PFSK-1 (cell line): ENCODE measurements around the gene LAMA3.

Source experiments
- FOXP2 ChIP-seq: optimal IDR thresholded peaks from 2 replicates; pipeline ENCODE3; 2011; ENCODE audit warnings: borderline replicate concordance, control low read depth, inconsistent platforms; ENCODE audit not compliant: insufficient read depth; ENCODE audit errors: extremely low read length, extremely low read depth
- POLR2AphosphoS5 ChIP-seq: IDR thresholded peaks from 2 replicates; pipeline ENCODE4 v1.6.1; 2012; ENCODE audit warnings: low read depth, mild to moderate bottlenecking, control low read depth, low read length, moderate library complexity
- REST ChIP-seq, 2 experiments: IDR thresholded peaks; 2 replicates each; pipeline versions ENCODE4 v1.6.1 to v1.8.0; 2011 to 2012; ENCODE audit warnings: low read depth in 2 of 2, low read length in 2 of 2, control low read depth in 1 of 2, inconsistent platforms in 1 of 2, mild to moderate bottlenecking in 1 of 2, moderate library complexity in 1 of 2; ENCODE audit not compliant: insufficient read depth in 1 of 2
- SIN3A ChIP-seq: IDR thresholded peaks from 2 replicates; pipeline ENCODE4 v1.6.1; 2012; ENCODE audit warnings: mild to moderate bottlenecking, low read length, moderate library complexity, borderline replicate concordance; ENCODE audit not compliant: insufficient read depth
- TAF1 ChIP-seq: IDR thresholded peaks from 2 replicates; pipeline ENCODE4 v1.6.1; 2012; ENCODE audit warnings: low read length, control low read depth, borderline replicate concordance; ENCODE audit not compliant: insufficient read depth

The LAMA3 gene

GRCh38 chr18:23929362-23929930 lies 240.2 kb downstream of the LAMA3 start:
- no peak for TF ChIP-seq REST (IDR thresholded peaks at IDR 0.05; ENCODE audit: insufficient read depth in 1 of 2, low read depth in 2 of 2, low read length in 2 of 2)

- TF ChIP-seq SIN3A (no peak), REST (IDR thresholded peaks at IDR 0.05; ENCODE audit: insufficient read depth in 1 of 2, low read depth in 2 of 2, low read length in 2 of 2) (no peak), POLR2AphosphoS5 (no peak), TAF1 (no peak), FOXP2 (no peak)
Measured at GRCh38 chr18:23930002-23930401, 240.7 kb downstream of the LAMA3 start.

GRCh38 chr18:23932385-23933067 lies 243.3 kb downstream of the LAMA3 start:
- TF ChIP-seq TAF1 (no peak), REST (IDR thresholded peaks at IDR 0.05; ENCODE audit: insufficient read depth in 1 of 2, low read depth in 2 of 2, low read length in 2 of 2) (no peak), FOXP2 (no peak), POLR2AphosphoS5 (no peak), SIN3A (no peak)

GRCh38 chr18:23933407-23933806 lies 244.2 kb downstream of the LAMA3 start:
- TF ChIP-seq POLR2AphosphoS5, result no peak

GRCh38 chr18:23934252-23934651 lies 245.0 kb downstream of the LAMA3 start:
- TF ChIP-seq TAF1, result no peak
- TF ChIP-seq POLR2AphosphoS5, result no peak
- no peak for TF ChIP-seq REST (IDR thresholded peaks at IDR 0.05; ENCODE audit: insufficient read depth in 1 of 2, low read depth in 2 of 2, low read length in 2 of 2)
